NCI-H2081 (cell line): ENCODE data around the gene POLR3B.
A peak's percentile ranks its signal among the peaks of the same experiment; 100 is the strongest.
"Not testable (repeated sequence)": the region's sequence is repeated elsewhere in the genome, so short reads cannot be mapped to it uniquely, and the experiment has no call there.

Experiments used
- DNase-seq, 2 experiments: peaks; one replicate each; lab custom pipeline; 2025; lab: John Stamatoyannopoulos, UW

POLR3B gene

GRCh38 chr12:106342397-106343213 is 14.9 kb upstream of the POLR3B start:
- DNase-seq: no peak

GRCh38 chr12:106343214-106343528 is 14.4 kb upstream of the POLR3B start:
- DNase-seq: no peak

- DNase-seq: no peak
Observed at GRCh38 chr12:106344131-106344530, 13.4 kb upstream of the POLR3B start.

GRCh38 chr12:106345746-106346145 is 11.8 kb upstream of the POLR3B start:
- peak; percentile 27 to 42 for DNase-seq

GRCh38 chr12:106348411-106348810 is 9.1 kb upstream of the POLR3B start:
- DNase-seq: no peak

GRCh38 chr12:106353175-106353574 is 4.4 kb upstream of the POLR3B start:
- no peak for DNase-seq

GRCh38 chr12:106358396-106359241 is 1.1 kb downstream of the POLR3B start:
- DNase-seq: peak in 1 of 2 experiments; percentile 40

- DNase-seq: no peak
Observed at GRCh38 chr12:106359646-106360399, 2.3 kb downstream of the POLR3B start.

- no peak for DNase-seq
Observed at GRCh38 chr12:106360400-106360994, 2.9 kb downstream of the POLR3B start.

- DNase-seq: no peak
Observed at GRCh38 chr12:106362971-106363370, 5.4 kb downstream of the POLR3B start.

- no peak for DNase-seq
Observed at GRCh38 chr12:106364261-106364660, 6.7 kb downstream of the POLR3B start.

GRCh38 chr12:106369624-106370346 is 12.2 kb downstream of the POLR3B start:
- no peak for DNase-seq

- no peak for DNase-seq
Observed at GRCh38 chr12:106378788-106379187, 21.2 kb downstream of the POLR3B start.

GRCh38 chr12:106380954-106381353 is 23.4 kb downstream of the POLR3B start:
- no peak for DNase-seq

- not testable (repeated sequence) for DNase-seq
Observed at GRCh38 chr12:106381866-106382265, 24.3 kb downstream of the POLR3B start.

- no peak for DNase-seq
Observed at GRCh38 chr12:106386813-106387535, 29.4 kb downstream of the POLR3B start.

- no peak for DNase-seq
Observed at GRCh38 chr12:106387848-106388377, 30.4 kb downstream of the POLR3B start.

GRCh38 chr12:106389151-106389550 is 31.6 kb downstream of the POLR3B start:
- no peak for DNase-seq

- no peak for DNase-seq
Observed at GRCh38 chr12:106392759-106393158, 35.2 kb downstream of the POLR3B start.

GRCh38 chr12:106409878-106410277 is 52.3 kb downstream of the POLR3B start:
- DNase-seq: no peak
